Liver (tissue), 9 donors: ENCODE measurements around the gene CCR9. TPM values are rescaled to one million over a fixed set of nuclear protein-coding genes. Genes with fewer than 3 reads are reported as not detected.

Experiments
- DNase-seq: peaks from one replicate; pipeline ENCODE4 v3.0.0-alpha.2; 2017; ENCODE audit warnings: low spot score
- H3K27ac ChIP-seq, 2 donors: one replicate each; pipeline ENCODE4 v1.7.0; 2013; ENCODE audit warnings: inconsistent platforms in 2 of 2, low read length in 2 of 2, control low read depth in 1 of 2, low read depth in 1 of 2, mild to moderate bottlenecking in 1 of 2
- H3K27me3 ChIP-seq, 4 donors: one replicate each; pipeline versions ENCODE4 v1.6.1 to v1.7.0; 2013; ENCODE audit warnings: low read length in 3 of 4, inconsistent platforms in 1 of 4, mild to moderate bottlenecking in 1 of 4, moderate library complexity in 1 of 4; ENCODE audit not compliant: control insufficient read depth in 4 of 4, insufficient read depth in 4 of 4
- H3K36me3 ChIP-seq, 4 donors: one replicate each; pipeline versions ENCODE4 v1.6.1 to v1.7.0; 2013; ENCODE audit warnings: low read length in 3 of 4, mild to moderate bottlenecking in 3 of 4, low read depth in 1 of 4, moderate library complexity in 1 of 4; ENCODE audit not compliant: control insufficient read depth in 4 of 4, insufficient read depth in 3 of 4
- H3K4me1 ChIP-seq, 4 donors: one replicate each; pipeline versions ENCODE4 v1.6.1 to v1.7.0; 2013; ENCODE audit warnings: low read length in 3 of 4, mild to moderate bottlenecking in 3 of 4, moderate library complexity in 1 of 4; ENCODE audit not compliant: control insufficient read depth in 4 of 4, insufficient read depth in 4 of 4
- H3K4me3 ChIP-seq, 3 donors: one replicate each; pipeline versions ENCODE4 v1.6.1 to v1.7.0; 2013; ENCODE audit warnings: low read length in 3 of 3, control low read depth in 1 of 3, low read depth in 1 of 3, mild to moderate bottlenecking in 1 of 3
- H3K9ac ChIP-seq, 2 donors: one replicate each; pipeline ENCODE4 v1.7.0; 2013; ENCODE audit warnings: low read length in 2 of 2, mild to moderate bottlenecking in 2 of 2, moderate library complexity in 2 of 2, control low read depth in 1 of 2, low read depth in 1 of 2
- H3K9me3 ChIP-seq, 4 donors: one replicate each; pipeline versions ENCODE4 v1.6.1 to v1.7.0; 2013; ENCODE audit warnings: low read length in 3 of 4; ENCODE audit not compliant: control insufficient read depth in 4 of 4
- FOXA1 ChIP-seq: IDR thresholded peaks from 2 replicates; pipeline ENCODE4 v1.6.1; 2016; ENCODE audit warnings: antibody characterized with exemption
- FOXA2 ChIP-seq: IDR thresholded peaks from 2 replicates; pipeline ENCODE4 v1.6.1; 2016; ENCODE audit warnings: antibody characterized with exemption
- HNF4A ChIP-seq, 2 donors: conservative IDR thresholded peaks; 2 replicates each; pipeline ENCODE4 v1.6.1; 2016; ENCODE audit warnings: antibody characterized with exemption in 2 of 2, mild to moderate bottlenecking in 2 of 2
- HNF4G ChIP-seq: IDR thresholded peaks from 2 replicates; pipeline ENCODE4 v1.6.1; 2016; ENCODE audit warnings: antibody characterized with exemption
- JUND ChIP-seq, 2 donors: IDR thresholded peaks; 2 replicates each; pipeline ENCODE4 v1.6.1; 2016; ENCODE audit warnings: antibody characterized with exemption in 2 of 2
- NR2F2 ChIP-seq: IDR thresholded peaks from 2 replicates; pipeline ENCODE4 v1.6.1; 2016; ENCODE audit warnings: antibody characterized with exemption
- RAD21 ChIP-seq, 2 donors: IDR thresholded peaks; 2 replicates each; pipeline ENCODE4 v1.6.1; 2016; ENCODE audit warnings: antibody characterized with exemption in 2 of 2, mild to moderate bottlenecking in 2 of 2
- RXRA ChIP-seq, 2 donors: IDR thresholded peaks; 2 replicates each; pipeline ENCODE4 v1.6.1; 2017 to 2018; ENCODE audit warnings: antibody characterized with exemption in 2 of 2, mild to moderate bottlenecking in 1 of 2
- SP1 ChIP-seq: IDR thresholded peaks from 2 replicates; pipeline ENCODE4 v1.6.1; 2018; ENCODE audit warnings: antibody characterized with exemption, mild to moderate bottlenecking
- TAF1 ChIP-seq: conservative IDR thresholded peaks from 2 replicates; pipeline ENCODE4 v1.6.1; 2016; ENCODE audit warnings: antibody characterized with exemption, mild to moderate bottlenecking
- YY1 ChIP-seq: IDR thresholded peaks from 2 replicates; pipeline ENCODE4 v1.6.1; 2016; ENCODE audit warnings: antibody characterized with exemption, mild to moderate bottlenecking
- WGBS: extraction: QIAGEN DNeasy Blood & Tissue Kit; methylation state at CpG from one replicate; pipeline ENCODE4 v1.1.7; 2013; 5-methylcytosine and 5-hydroxymethylcytosine counted together
- polyA plus RNA-seq, 2 donors: library from polyadenylated mRNA; stranded (reverse) in 1 of 2; unstranded in 1 of 2; fragments of 200-250 nt in 1 of 2; fragments of >200 nt in 1 of 2; fragmentation: Nextera tagmentation in 1 of 2; extraction: Ambion mirVana in 1 of 2; gene quantifications; one replicate each; pipeline versions ENCODE4 v1.2.1 to v1.2.3, GENCODE V29; 2013 to 2015
- total RNA-seq, 2 donors: library from RNA; depleted of rRNA; stranded (reverse); fragments of >200 nt; gene quantifications; one replicate each; pipeline ENCODE4 v1.2.3, GENCODE V29; 2014
- TF ChIP-seq, protein P1 (sequence below): IDR thresholded peaks from 2 replicates; pipeline ENCODE4 v1.6.1; 2016; ENCODE audit warnings: antibody characterized with exemption
- TF ChIP-seq, protein P2 (sequence below): IDR thresholded peaks from 2 replicates; pipeline ENCODE4 v1.6.1; 2016; ENCODE audit warnings: antibody characterized with exemption, mild to moderate bottlenecking
- TF ChIP-seq, protein P3 (sequence below): IDR thresholded peaks from 2 replicates; pipeline ENCODE4 v1.6.1; 2016; ENCODE audit warnings: antibody characterized with exemption
- TF ChIP-seq, protein P4 (sequence below): fragments of 150-350 bp; IDR thresholded peaks from 2 replicates; pipeline ENCODE4 v1.5.1; 2017; ENCODE audit warnings: improper control_type of control experiment, low read depth, low read length; ENCODE audit not compliant: missing input control
- TF ChIP-seq, protein P5 (sequence below): IDR thresholded peaks from 2 replicates; pipeline ENCODE4 v1.6.1; 2016; ENCODE audit warnings: antibody characterized with exemption
- donor health status: healthy.
- donor health status: healthy.
- donor health status: healthy.
- donor health status: healthy.
- donor health status: healthy.

CCR9 gene
- total and polyA plus RNA-seq, 4 donors: 0.28 TPM; not detected in 3

DNA sequence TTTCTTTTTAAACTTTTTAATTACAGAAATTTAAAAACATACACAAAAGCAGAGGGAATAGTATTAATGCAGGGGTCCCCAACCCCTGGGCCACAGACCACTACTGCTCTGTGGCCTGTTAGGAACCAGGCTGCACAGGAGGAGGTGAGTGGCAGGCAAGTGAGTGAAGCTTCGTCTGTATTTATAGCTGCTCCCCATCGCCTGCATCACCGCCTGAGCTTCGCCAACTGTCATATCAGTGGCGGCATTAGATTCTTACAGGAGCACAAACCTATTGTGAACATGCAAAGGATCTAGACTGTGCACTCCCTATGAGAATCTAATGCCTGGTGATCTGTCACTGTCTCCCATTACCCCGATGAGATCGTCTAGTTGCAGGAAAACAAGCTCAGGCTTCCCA, 22.4 kb downstream of the CCR9 start:
- TF ChIP-seq JUND (IDR thresholded peaks at IDR 0.05) (no peak), FOXA2 (no peak), HNF4A (conservative IDR thresholded peaks at IDR 0.05) (no peak), TAF1 (no peak), RXRA (IDR thresholded peaks at IDR 0.05) (no peak), SP1 (no peak), NR2F2 (no peak), YY1 (no peak), RAD21 (IDR thresholded peaks at IDR 0.05) (no peak), FOXA1 (no peak)
- TF ChIP-seq, protein P1, sequence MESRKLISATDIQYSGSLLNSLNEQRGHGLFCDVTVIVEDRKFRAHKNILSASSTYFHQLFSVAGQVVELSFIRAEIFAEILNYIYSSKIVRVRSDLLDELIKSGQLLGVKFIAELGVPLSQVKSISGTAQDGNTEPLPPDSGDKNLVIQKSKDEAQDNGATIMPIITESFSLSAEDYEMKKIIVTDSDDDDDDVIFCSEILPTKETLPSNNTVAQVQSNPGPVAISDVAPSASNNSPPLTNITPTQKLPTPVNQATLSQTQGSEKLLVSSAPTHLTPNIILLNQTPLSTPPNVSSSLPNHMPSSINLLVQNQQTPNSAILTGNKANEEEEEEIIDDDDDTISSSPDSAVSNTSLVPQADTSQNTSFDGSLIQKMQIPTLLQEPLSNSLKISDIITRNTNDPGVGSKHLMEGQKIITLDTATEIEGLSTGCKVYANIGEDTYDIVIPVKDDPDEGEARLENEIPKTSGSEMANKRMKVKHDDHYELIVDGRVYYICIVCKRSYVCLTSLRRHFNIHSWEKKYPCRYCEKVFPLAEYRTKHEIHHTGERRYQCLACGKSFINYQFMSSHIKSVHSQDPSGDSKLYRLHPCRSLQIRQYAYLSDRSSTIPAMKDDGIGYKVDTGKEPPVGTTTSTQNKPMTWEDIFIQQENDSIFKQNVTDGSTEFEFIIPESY: no peak
- TF ChIP-seq, protein P2, sequence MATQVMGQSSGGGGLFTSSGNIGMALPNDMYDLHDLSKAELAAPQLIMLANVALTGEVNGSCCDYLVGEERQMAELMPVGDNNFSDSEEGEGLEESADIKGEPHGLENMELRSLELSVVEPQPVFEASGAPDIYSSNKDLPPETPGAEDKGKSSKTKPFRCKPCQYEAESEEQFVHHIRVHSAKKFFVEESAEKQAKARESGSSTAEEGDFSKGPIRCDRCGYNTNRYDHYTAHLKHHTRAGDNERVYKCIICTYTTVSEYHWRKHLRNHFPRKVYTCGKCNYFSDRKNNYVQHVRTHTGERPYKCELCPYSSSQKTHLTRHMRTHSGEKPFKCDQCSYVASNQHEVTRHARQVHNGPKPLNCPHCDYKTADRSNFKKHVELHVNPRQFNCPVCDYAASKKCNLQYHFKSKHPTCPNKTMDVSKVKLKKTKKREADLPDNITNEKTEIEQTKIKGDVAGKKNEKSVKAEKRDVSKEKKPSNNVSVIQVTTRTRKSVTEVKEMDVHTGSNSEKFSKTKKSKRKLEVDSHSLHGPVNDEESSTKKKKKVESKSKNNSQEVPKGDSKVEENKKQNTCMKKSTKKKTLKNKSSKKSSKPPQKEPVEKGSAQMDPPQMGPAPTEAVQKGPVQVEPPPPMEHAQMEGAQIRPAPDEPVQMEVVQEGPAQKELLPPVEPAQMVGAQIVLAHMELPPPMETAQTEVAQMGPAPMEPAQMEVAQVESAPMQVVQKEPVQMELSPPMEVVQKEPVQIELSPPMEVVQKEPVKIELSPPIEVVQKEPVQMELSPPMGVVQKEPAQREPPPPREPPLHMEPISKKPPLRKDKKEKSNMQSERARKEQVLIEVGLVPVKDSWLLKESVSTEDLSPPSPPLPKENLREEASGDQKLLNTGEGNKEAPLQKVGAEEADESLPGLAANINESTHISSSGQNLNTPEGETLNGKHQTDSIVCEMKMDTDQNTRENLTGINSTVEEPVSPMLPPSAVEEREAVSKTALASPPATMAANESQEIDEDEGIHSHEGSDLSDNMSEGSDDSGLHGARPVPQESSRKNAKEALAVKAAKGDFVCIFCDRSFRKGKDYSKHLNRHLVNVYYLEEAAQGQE: no peak
- TF ChIP-seq, protein P3, sequence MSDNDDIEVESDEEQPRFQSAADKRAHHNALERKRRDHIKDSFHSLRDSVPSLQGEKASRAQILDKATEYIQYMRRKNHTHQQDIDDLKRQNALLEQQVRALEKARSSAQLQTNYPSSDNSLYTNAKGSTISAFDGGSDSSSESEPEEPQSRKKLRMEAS: no peak
- TF ChIP-seq, protein P4, sequence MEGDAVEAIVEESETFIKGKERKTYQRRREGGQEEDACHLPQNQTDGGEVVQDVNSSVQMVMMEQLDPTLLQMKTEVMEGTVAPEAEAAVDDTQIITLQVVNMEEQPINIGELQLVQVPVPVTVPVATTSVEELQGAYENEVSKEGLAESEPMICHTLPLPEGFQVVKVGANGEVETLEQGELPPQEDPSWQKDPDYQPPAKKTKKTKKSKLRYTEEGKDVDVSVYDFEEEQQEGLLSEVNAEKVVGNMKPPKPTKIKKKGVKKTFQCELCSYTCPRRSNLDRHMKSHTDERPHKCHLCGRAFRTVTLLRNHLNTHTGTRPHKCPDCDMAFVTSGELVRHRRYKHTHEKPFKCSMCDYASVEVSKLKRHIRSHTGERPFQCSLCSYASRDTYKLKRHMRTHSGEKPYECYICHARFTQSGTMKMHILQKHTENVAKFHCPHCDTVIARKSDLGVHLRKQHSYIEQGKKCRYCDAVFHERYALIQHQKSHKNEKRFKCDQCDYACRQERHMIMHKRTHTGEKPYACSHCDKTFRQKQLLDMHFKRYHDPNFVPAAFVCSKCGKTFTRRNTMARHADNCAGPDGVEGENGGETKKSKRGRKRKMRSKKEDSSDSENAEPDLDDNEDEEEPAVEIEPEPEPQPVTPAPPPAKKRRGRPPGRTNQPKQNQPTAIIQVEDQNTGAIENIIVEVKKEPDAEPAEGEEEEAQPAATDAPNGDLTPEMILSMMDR: no peak
- H3K4me1 ChIP-seq: no peaks in the 10 kb centered on the region
- no peak overlapping the region for H3K27ac ChIP-seq
- WGBS: 94% methylated on average over 7 of the region's 7 CpGs
- H3K9ac ChIP-seq: no peak overlapping the region
- H3K9me3 ChIP-seq: peaks cover 0 to 2% (median 0%) of the 10 kb centered on the region in 4 donors
- no peak for DNase-seq
- H3K4me3 ChIP-seq: no peak overlapping the region
- H3K36me3 ChIP-seq: no peaks in the 10 kb centered on the region
- H3K27me3 ChIP-seq: no peaks in the 10 kb centered on the region

DNA sequence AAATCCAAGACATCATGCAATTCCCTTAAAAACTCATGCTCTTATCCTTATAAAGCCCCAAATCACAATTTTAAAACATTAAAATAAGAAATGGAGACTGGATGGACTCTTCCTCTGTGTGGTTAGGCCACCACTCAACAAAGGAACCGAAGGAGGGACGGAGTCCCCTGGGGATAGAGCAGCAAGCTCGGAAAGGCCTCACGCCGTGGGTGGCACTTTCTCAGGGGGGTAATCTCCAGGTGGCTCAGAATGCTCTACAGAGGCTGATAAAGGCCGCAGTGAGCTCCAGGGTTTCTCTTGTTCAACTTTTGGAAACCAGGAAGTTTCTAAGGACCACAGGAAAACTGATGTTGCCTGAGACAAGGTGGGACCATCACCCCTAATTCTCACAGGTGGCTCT, 23.2 kb downstream of the CCR9 start:
- no peak overlapping the region for H3K9ac ChIP-seq
- H3K36me3 ChIP-seq: no peaks in the 10 kb centered on the region
- peaks cover 0 to 2% (median 0%) of the 10 kb centered on the region in 4 donors for H3K9me3 ChIP-seq
- no peak overlapping the region for H3K27ac ChIP-seq
- WGBS: 93% methylated on average over 6 of the region's 6 CpGs
- no peak for DNase-seq
- H3K4me3 ChIP-seq: no peak overlapping the region
- H3K27me3 ChIP-seq: no peaks in the 10 kb centered on the region
- H3K4me1 ChIP-seq: no peaks in the 10 kb centered on the region
- TF ChIP-seq HNF4G (no peak), TAF1 (no peak), FOXA2 (no peak), HNF4A (conservative IDR thresholded peaks at IDR 0.05) (no peak), SP1 (no peak)
- TF ChIP-seq, protein P2: no peak
- TF ChIP-seq, protein P1: no peak
- TF ChIP-seq, protein P5, sequence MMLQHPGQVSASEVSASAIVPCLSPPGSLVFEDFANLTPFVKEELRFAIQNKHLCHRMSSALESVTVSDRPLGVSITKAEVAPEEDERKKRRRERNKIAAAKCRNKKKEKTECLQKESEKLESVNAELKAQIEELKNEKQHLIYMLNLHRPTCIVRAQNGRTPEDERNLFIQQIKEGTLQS: no peak
- TF ChIP-seq, protein P4: no peak
